PC-9 (cell line): ENCODE data around the gene SNX25. TPM values are rescaled to one million over a fixed set of nuclear protein-coding genes. Genes with fewer than 3 reads are reported as not detected.
"Not testable (repeated sequence)": the region's sequence is repeated elsewhere in the genome, so short reads cannot be mapped to it uniquely, and the experiment has no call there.

Experiments used
- BruUV-seq: library from RNA; stranded (reverse); fragments of 400-500 nt; replicated peaks from 2 replicates; lab custom pipeline; 2021; lab: Mats Ljungman, UMichigan
- CTCF ChIA-PET: fragments of 300-600 bp; sonication (Branson Sonifier 250); formaldehyde crosslinking; loops from one replicate; lab custom pipeline; 2022; ENCODE audit warnings: antibody characterized with exemption; lab: Charles Lee
- POLR2A ChIA-PET: fragments of 300-600 bp; sonication (Branson Sonifier 250); formaldehyde crosslinking; loops from one replicate; lab custom pipeline; 2022; ENCODE audit warnings: antibody characterized with exemption; ENCODE audit not compliant: unreplicated experiment; lab: Charles Lee
- DNase-seq, 2 experiments: peaks; one replicate each; pipeline versions ENCODE4 v3.0.0 to v3.0.0-alpha.2; 2015 to 2022; ENCODE audit warnings: mixed read lengths in 1 of 2
- H2AFZ ChIP-seq: fragments of 200-600 bp; sonication (generic); 2 replicates; pipeline ENCODE4 v1.8.1; 2017; ENCODE audit warnings: antibody characterized with exemption
- H3F3A ChIP-seq: fragments of 200-600 bp; sonication (generic); 2 replicates; pipeline ENCODE4 v1.8.1; 2017; ENCODE audit warnings: antibody characterized with exemption, mild to moderate bottlenecking, low read depth; ENCODE audit not compliant: insufficient read depth
- H3K27ac ChIP-seq: fragments of 200-600 bp; sonication (generic); 2 replicates; pipeline ENCODE4 v1.6.1; 2016; ENCODE audit warnings: mixed run types
- H3K27me3 ChIP-seq: fragments of 200-600 bp; sonication (generic); 2 replicates; pipeline ENCODE4 v1.6.1; 2016; ENCODE audit warnings: low read depth, mixed run types; ENCODE audit not compliant: insufficient read depth
- H3K36me3 ChIP-seq: fragments of 200-600 bp; sonication (generic); 2 replicates; pipeline ENCODE4 v1.6.1; 2016; ENCODE audit warnings: low read depth, mixed run types
- H3K4me1 ChIP-seq: fragments of 200-600 bp; sonication (generic); replicated peaks from 2 replicates; pipeline ENCODE4 v1.6.1; 2016; ENCODE audit warnings: mixed run types; ENCODE audit not compliant: insufficient read depth
- H3K4me2 ChIP-seq: fragments of 200-600 bp; sonication (generic); 2 replicates; pipeline ENCODE4 v1.6.1; 2017; ENCODE audit warnings: mixed run types
- H3K4me3 ChIP-seq: fragments of 200-600 bp; sonication (generic); 2 replicates; pipeline ENCODE4 v1.6.1; 2016; ENCODE audit warnings: mixed run types
- H3K79me2 ChIP-seq: fragments of 200-600 bp; sonication (generic); 2 replicates; pipeline ENCODE4 v1.6.1; 2017; ENCODE audit warnings: low read depth, mixed run types
- H3K9me2 ChIP-seq: fragments of 200-600 bp; sonication (generic); 2 replicates; pipeline ENCODE4 v1.8.1; 2017; ENCODE audit warnings: mild to moderate bottlenecking; ENCODE audit not compliant: insufficient read depth
- H3K9me3 ChIP-seq: fragments of 200-600 bp; sonication (generic); 2 replicates; pipeline ENCODE4 v1.8.1; 2016; ENCODE audit warnings: low read depth; ENCODE audit not compliant: insufficient read depth
- H4K20me1 ChIP-seq: fragments of 200-600 bp; sonication (generic); 2 replicates; pipeline ENCODE4 v1.8.1; 2017; ENCODE audit not compliant: insufficient read depth
- EZH2 ChIP-seq: fragments of 200-600 bp; sonication (generic); IDR thresholded peaks from 2 replicates; pipeline ENCODE4 v1.8.0; 2017; ENCODE audit warnings: antibody characterized with exemption, low read depth
- intact Hi-C: fragments of 100-400 bp; cut with micrococcal nuclease; formaldehyde crosslinking; loops from one replicate; pipeline ENCODE4 v1.10.0; 2022; ENCODE audit not compliant: unreplicated experiment
- total RNA-seq: library from RNA; stranded (reverse); gene quantifications from 2 replicates; pipeline ENCODE4 v1.2.3, GENCODE V29; 2021
- TF ChIP-seq, protein P1 (sequence below): fragments of 200-600 bp; sonication (generic); conservative IDR thresholded peaks from 2 replicates; pipeline ENCODE4 v1.6.1; 2017; ENCODE audit warnings: mixed run types, antibody characterized with exemption, mild to moderate bottlenecking, moderate library complexity

SNX25 gene
- total RNA-seq, 1 experiment from 2014 or later = 18.0 TPM

DNA sequence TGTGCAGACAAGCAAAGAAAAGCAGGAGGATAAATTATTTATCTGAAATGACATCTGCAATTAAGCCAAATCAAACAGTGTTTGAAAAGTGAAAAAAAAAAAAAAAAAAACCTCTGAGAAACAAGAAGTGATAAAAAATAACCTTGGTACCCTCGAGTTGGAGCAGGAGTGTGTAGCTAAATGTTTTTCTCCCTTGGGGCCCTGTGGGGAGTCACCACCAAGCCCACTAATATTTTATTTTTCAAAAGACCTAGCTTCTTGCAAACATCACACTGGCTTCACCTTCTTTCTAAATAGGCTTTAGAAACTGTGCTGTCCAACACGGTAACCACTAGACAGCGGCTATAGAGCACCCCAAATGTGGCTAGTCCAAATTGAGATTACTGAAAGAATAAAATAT is 47.7 kb downstream of the SNX25 start:
- no peaks in the 10 kb centered on the region for H3K79me2 ChIP-seq
- ChIA-PET POLR2A (interaction anchor here (0.6 kb wide), 1 partner anchor 10 kb away, joined by 3 read pairs; no protein-coding TSS in a partner anchor), CTCF (interaction anchor here (0.6 kb wide), 1 partner anchor 83 kb away, joined by 3 read pairs; no protein-coding TSS in a partner anchor)
- no peaks in the 10 kb centered on the region for H3K9me3 ChIP-seq
- H3F3A ChIP-seq = no peaks in the 10 kb centered on the region
- no peaks in the 10 kb centered on the region for H4K20me1 ChIP-seq
- no peak overlapping the region for H3K4me3 ChIP-seq
- no peak overlapping the region for H2AFZ ChIP-seq
- 0 out of 2 replicates have a peak, but pooled peaks cover 5% of the 10 kb centered on the region for H3K4me1 ChIP-seq
- H3K27ac ChIP-seq = no peak overlapping the region
- no peak overlapping the region for H3K4me2 ChIP-seq
- no peaks in the 10 kb centered on the region for H3K27me3 ChIP-seq
- TF ChIP-seq EZH2 = no peak
- TF ChIP-seq, protein P1, sequence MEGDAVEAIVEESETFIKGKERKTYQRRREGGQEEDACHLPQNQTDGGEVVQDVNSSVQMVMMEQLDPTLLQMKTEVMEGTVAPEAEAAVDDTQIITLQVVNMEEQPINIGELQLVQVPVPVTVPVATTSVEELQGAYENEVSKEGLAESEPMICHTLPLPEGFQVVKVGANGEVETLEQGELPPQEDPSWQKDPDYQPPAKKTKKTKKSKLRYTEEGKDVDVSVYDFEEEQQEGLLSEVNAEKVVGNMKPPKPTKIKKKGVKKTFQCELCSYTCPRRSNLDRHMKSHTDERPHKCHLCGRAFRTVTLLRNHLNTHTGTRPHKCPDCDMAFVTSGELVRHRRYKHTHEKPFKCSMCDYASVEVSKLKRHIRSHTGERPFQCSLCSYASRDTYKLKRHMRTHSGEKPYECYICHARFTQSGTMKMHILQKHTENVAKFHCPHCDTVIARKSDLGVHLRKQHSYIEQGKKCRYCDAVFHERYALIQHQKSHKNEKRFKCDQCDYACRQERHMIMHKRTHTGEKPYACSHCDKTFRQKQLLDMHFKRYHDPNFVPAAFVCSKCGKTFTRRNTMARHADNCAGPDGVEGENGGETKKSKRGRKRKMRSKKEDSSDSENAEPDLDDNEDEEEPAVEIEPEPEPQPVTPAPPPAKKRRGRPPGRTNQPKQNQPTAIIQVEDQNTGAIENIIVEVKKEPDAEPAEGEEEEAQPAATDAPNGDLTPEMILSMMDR = no peak
- H3K36me3 ChIP-seq = no peaks in the 10 kb centered on the region
- no peak for DNase-seq
- no peaks in the 10 kb centered on the region for H3K9me2 ChIP-seq
- intact Hi-C loops = loop anchor here (5.0 kb wide), 1 partner anchor 45 kb away; no protein-coding TSS in a partner anchor
- no TSS peak for BruUV-seq

DNA sequence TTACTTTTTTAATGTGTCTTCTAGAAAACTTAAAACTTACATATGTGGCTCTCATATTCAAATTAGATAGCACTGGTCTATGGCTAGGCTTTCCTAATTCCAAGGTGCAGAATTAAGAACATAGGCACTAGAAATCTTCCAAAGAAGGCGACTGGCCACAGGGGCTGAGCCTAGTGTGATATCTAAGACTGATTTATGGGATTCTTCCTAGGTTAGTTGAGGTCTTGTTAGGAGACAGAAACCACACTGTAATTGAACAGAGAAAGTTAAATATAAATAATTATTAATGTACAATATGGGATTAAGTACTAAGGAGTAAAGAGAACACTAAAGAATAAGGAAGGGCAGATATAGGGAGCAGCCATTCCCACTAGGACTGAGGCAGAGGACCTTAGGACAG is 48.3 kb downstream of the SNX25 start:
- intact Hi-C loops = loop anchor here (5.0 kb wide), 1 partner anchor 45 kb away; no protein-coding TSS in a partner anchor
- Histone ChIP-seq H3K9me3 (no peaks in the 10 kb centered on the region), H3K9me2 (no peaks in the 10 kb centered on the region), H3K36me3 (no peaks in the 10 kb centered on the region), H3F3A (no peaks in the 10 kb centered on the region), H3K4me2 (no peak overlapping the region), H4K20me1 (no peaks in the 10 kb centered on the region), H3K79me2 (no peaks in the 10 kb centered on the region), H3K27ac (no peak overlapping the region), H2AFZ (no peak overlapping the region), H3K4me1 (0 out of 2 replicates have a peak, but pooled peaks cover 5% of the 10 kb centered on the region), H3K27me3 (no peaks in the 10 kb centered on the region), H3K4me3 (no peak overlapping the region)
- ChIA-PET POLR2A (interaction anchor here (0.6 kb wide), 1 partner anchor 10 kb away, joined by 3 read pairs; no protein-coding TSS in a partner anchor), CTCF (no interaction called here)
- TF ChIP-seq, protein P1 = no peak
- no peak for TF ChIP-seq EZH2
- DNase-seq = no peak
- BruUV-seq = no TSS peak

DNA sequence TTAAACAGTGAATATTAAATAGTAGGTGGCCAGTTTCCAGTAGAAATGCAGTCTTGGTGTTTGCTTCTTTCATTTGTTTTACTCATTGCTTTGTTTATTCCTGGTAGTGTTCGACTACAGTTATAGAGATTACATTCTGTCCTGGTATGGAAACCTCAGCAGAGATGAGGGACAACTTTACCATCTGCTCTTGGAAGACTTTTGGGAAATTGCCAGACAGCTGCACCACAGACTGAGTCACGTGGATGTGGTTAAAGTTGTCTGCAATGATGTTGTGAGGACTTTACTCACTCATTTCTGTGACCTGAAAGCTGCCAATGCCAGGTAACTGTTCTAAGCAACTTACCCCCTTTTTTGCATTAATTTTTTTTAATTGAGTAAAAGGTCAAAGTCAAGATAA is 49.3 kb downstream of the SNX25 start:
- H3K4me1 ChIP-seq, H3F3A ChIP-seq, H3K9me3 ChIP-seq, H2AFZ ChIP-seq, CTCF ChIA-PET, H3K4me3 ChIP-seq, H3K27me3 ChIP-seq, H3K4me2 ChIP-seq, H3K79me2 ChIP-seq, H4K20me1 ChIP-seq, BruUV-seq, H3K27ac ChIP-seq, H3K9me2 ChIP-seq, H3K36me3 ChIP-seq: not testable (repeated sequence)
- intact Hi-C loops = loop anchor here (5.0 kb wide), 1 partner anchor 46 kb away; no protein-coding TSS in a partner anchor
- POLR2A ChIA-PET = interaction anchor here (0.7 kb wide), 1 partner anchor 11 kb away, joined by 4 read pairs; no protein-coding TSS in a partner anchor
- peak in 1 of 2 experiments; percentile 15 for DNase-seq
